Lung (tissue), 12 donors: ENCODE results near the gene MELTF. TPM values are rescaled to one million over a fixed set of nuclear protein-coding genes. Genes with fewer than 3 reads are reported as not detected.

ENCODE experiments used
- ATAC-seq: fragments of 200-7000 bp; cut with Tn5 transposase; one replicate; pipeline ENCODE4 v1.9.1; 2020; ENCODE audit warnings: moderate number of reproducible peaks; ENCODE audit not compliant: insufficient read depth, low FRiP score
- DNase-seq, 3 donors: peaks; one replicate each; pipeline ENCODE4 v3.0.0-alpha.2; 2013 to 2017
- H3K27ac ChIP-seq, 2 donors: one replicate each; pipeline ENCODE4 v1.5.1; 2013; ENCODE audit warnings: mild to moderate bottlenecking in 2 of 2, moderate library complexity in 2 of 2, control low read depth in 1 of 2, inconsistent platforms in 1 of 2, low read depth in 1 of 2, low read length in 1 of 2
- H3K27me3 ChIP-seq, 3 donors: one replicate each; pipeline ENCODE4 v1.5.1; 2013; ENCODE audit warnings: low read length in 2 of 3; ENCODE audit not compliant: control insufficient read depth in 3 of 3, insufficient read depth in 3 of 3
- H3K36me3 ChIP-seq, 4 donors: one replicate each; pipeline ENCODE4 v1.5.1; 2013; ENCODE audit warnings: low read length in 4 of 4, mild to moderate bottlenecking in 1 of 4, moderate library complexity in 1 of 4; ENCODE audit not compliant: control insufficient read depth in 4 of 4, insufficient read depth in 4 of 4
- H3K4me1 ChIP-seq, 5 donors: one replicate each; pipeline ENCODE4 v1.5.1; 2013; ENCODE audit warnings: low read length in 5 of 5, mild to moderate bottlenecking in 2 of 5, moderate library complexity in 1 of 5; ENCODE audit not compliant: control insufficient read depth in 5 of 5, insufficient read depth in 5 of 5
- H3K4me3 ChIP-seq: one replicate; pipeline ENCODE4 v1.5.1; 2013; ENCODE audit warnings: mild to moderate bottlenecking, control low read depth, moderate library complexity
- H3K9ac ChIP-seq, 2 donors: one replicate each; pipeline ENCODE4 v1.5.1; 2013; ENCODE audit warnings: low read length in 2 of 2, control low read depth in 1 of 2; ENCODE audit not compliant: insufficient read depth in 1 of 2
- H3K9me3 ChIP-seq, 4 donors: one replicate each; pipeline ENCODE4 v1.5.1; 2013; ENCODE audit warnings: low read length in 3 of 4, mild to moderate bottlenecking in 1 of 4, moderate library complexity in 1 of 4; ENCODE audit not compliant: control insufficient read depth in 4 of 4, insufficient read depth in 3 of 4
- WGBS, 2 donors: extraction: QIAGEN DNeasy Blood & Tissue Kit; methylation state at CpG; one replicate each; pipeline ENCODE4 v1.1.7; 2013; 5-methylcytosine and 5-hydroxymethylcytosine counted together
- polyA plus RNA-seq, 2 donors: library from polyadenylated mRNA; stranded (reverse); fragments of 200-250 nt; gene quantifications; one replicate each; pipeline ENCODE4 v1.2.1, GENCODE V29; 2013
- total RNA-seq, 2 donors: library from RNA; depleted of rRNA in 1 of 2; stranded (reverse); fragments of >200 nt in 1 of 2; gene quantifications; one replicate each; pipeline ENCODE4 v1.2.1, GENCODE V29; 2014 to 2021
- TF ChIP-seq, protein P1 (sequence below): IDR thresholded peaks from 2 replicates; pipeline ENCODE4 v1.5.1; 2012; ENCODE audit warnings: mild to moderate bottlenecking; ENCODE audit errors: control extremely low read depth, extremely low read depth
- donor health status: control.
- donor health status: control.
- donor health status: Bipolar disorder and iron deficiency.
- donor health status: healthy.
- donor health status: DM: yes; HTN: yes; CAD: no.

The MELTF gene
- total and polyA plus RNA-seq, 4 donors, result 2.6 to 10.6 (median 3.9) TPM

DNA sequence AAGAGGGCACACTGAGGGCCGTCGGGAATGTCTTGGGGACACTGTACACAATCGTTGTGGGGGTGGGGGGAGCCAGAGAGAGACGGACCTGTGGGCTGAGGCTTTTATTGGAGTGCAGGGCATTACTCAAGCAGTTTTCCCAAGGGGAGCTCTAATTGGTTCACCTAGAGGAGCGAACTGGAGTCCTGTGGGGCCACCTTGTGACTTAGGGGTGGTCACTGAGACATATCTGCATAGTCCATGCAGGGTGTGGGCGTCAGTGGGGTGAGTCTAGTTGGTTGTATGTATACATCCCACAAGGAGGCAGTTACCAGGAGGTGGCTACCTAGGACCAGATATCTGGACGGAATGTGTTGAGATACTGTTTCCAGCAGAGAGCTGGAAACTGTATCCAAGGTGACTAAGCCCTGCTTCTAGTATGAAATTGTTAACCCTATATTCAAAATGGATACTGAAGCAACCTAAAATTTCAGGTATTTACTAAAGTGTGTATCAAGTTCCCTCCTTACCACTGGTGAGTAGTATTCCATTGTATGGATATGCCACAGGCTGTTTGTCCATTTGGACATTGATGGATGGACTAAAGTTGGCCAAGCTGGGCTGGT lies 58.4 kb downstream of the MELTF start:
- ATAC-seq, result no peak
- peaks cover 0 to 24% (median 10%) of the 10 kb centered on the region in 5 donors for H3K4me1 ChIP-seq
- peaks cover 0 to 3% (median 1%) of the 10 kb centered on the region in 4 donors for H3K9me3 ChIP-seq
- 79 to 88% methylated on average over 7 of the region's 7 CpGs for WGBS, 2 donors
- no peak overlapping the region for H3K9ac ChIP-seq
- H3K27me3 ChIP-seq, result peaks cover 0 to 36% (median 32%) of the 10 kb centered on the region in 3 donors
- no peak overlapping the region for H3K27ac ChIP-seq
- no peak overlapping the region for H3K4me3 ChIP-seq
- TF ChIP-seq, protein P1, sequence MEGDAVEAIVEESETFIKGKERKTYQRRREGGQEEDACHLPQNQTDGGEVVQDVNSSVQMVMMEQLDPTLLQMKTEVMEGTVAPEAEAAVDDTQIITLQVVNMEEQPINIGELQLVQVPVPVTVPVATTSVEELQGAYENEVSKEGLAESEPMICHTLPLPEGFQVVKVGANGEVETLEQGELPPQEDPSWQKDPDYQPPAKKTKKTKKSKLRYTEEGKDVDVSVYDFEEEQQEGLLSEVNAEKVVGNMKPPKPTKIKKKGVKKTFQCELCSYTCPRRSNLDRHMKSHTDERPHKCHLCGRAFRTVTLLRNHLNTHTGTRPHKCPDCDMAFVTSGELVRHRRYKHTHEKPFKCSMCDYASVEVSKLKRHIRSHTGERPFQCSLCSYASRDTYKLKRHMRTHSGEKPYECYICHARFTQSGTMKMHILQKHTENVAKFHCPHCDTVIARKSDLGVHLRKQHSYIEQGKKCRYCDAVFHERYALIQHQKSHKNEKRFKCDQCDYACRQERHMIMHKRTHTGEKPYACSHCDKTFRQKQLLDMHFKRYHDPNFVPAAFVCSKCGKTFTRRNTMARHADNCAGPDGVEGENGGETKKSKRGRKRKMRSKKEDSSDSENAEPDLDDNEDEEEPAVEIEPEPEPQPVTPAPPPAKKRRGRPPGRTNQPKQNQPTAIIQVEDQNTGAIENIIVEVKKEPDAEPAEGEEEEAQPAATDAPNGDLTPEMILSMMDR, result no peak
- H3K36me3 ChIP-seq, result no peaks in the 10 kb centered on the region
- no peak for DNase-seq

DNA sequence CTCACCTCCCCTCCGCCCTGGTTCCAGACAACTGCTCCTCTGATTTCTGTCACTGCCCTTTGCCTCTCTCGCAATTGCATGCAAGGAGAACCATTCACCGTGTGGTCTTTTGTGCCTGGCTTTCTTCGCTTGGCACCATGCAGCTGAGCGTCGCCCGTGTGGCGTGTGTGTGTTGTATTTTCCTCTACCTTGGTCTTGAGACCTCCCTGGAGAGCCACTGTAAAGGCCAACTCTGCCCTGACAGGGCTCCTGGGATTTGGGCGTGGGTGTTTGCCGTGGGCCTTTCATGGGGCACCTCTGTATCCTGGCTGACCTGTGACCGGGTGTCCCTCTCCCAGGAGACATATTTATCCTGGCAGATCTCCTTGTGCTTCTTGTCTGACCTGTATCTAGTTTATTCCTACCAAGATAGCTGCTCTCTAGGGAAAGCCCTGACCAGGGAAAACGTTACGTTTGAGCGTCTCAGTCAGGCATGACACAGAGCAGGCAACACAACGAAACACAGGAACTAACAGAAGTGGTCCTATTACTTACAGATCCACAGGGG lies 59.0 kb downstream of the MELTF start:
- Histone ChIP-seq H3K9ac (no peak overlapping the region), H3K27me3 (peaks cover 0 to 42% (median 38%) of the 10 kb centered on the region in 3 donors), H3K9me3 (peaks cover 0 to 3% (median 1%) of the 10 kb centered on the region in 4 donors), H3K27ac (no peak overlapping the region), H3K36me3 (peaks cover 0 to 2% (median 0%) of the 10 kb centered on the region in 4 donors), H3K4me3 (no peak overlapping the region), H3K4me1 (peaks cover 0 to 24% (median 10%) of the 10 kb centered on the region in 5 donors)
- no peak for ATAC-seq
- DNase-seq, result no peak
- 87 to 89% methylated on average over 15 of the region's 15 CpGs for WGBS, 2 donors
- TF ChIP-seq, protein P1, result no peak

DNA sequence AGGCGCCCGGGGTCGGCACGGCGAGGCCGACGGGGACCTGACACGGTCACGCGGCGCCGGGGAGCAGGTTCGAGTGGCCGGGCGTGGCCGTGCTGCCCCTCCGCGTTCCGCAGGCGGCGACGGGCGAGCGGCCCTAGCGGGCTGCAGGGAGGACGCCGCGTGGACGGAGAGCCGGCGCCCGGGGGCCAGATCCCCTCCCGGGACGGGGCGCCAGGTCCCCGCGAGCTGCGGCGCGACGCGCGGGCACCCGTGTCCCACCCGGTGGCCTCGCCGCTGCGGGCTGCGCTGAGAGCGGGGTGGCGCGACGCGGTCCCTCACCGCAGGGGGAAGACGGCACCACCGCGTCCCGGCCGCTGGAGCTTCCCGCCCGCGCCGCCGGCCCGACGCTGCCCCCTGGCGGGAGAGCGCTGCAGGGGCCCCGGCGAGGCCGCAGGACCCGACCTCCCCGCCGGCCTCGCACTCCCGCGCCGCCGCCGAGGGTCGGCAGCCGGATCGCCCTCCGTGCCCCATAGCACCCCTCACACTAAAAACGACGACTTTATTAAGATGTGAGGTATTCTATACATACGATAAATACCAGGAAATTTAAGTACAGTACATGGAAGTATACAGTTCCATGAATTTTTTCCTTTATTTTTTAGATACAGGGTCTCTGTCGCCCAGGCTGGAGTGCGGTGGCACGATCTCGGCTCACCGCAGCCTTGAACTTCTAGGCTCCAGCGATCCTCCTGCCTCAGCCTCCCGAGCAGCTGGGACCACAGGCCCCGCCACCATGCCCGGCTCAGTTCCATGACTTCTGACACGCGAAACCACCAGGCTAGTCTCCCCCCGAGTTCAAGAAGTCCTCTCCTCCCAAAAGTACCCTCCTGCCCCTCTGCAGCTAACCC lies 59.7 kb downstream of the MELTF start:
- peak; percentile 56 to 74 (median 68) for DNase-seq
- WGBS, 2 donors, result 9 to 18% methylated on average over 47 to 100 of the region's 100 CpGs
- no peak overlapping the region for H3K9ac ChIP-seq

More for the DNA sequence above, 59.7 kb downstream of the MELTF start:
- Histone ChIP-seq H3K36me3 (peaks cover 0 to 5% (median 0%) of the 10 kb centered on the region in 4 donors), H3K9me3 (peaks cover 0 to 3% (median 1%) of the 10 kb centered on the region in 4 donors), H3K4me1 (peaks cover 0 to 24% (median 10%) of the 10 kb centered on the region in 5 donors), H3K27me3 (peaks cover 0 to 49% (median 45%) of the 10 kb centered on the region in 3 donors), H3K4me3 (peak overlapping the region; percentile 90), H3K27ac (peak overlapping the region; percentile 34 to 85)
- TF ChIP-seq, protein P1, result peak; percentile 82
- ATAC-seq, result peak; percentile 85
